Ascending aorta (tissue), 2 donors: Measurements from ENCODE around the gene PROSER2. TPM values are rescaled to one million over a fixed set of nuclear protein-coding genes. Genes with fewer than 3 reads are reported as not detected.
"Not testable (repeated sequence)": the region's sequence is repeated elsewhere in the genome, so short reads cannot be mapped to it uniquely, and the experiment has no call there.

ENCODE experiments used
- DNase-seq, 2 donors: peaks; one replicate each; pipeline ENCODE4 v3.0.0-alpha.2; 2019; ENCODE audit warnings: low spot score in 2 of 2
- H3K27ac ChIP-seq, 2 donors: fragments of 200-600 bp; sonication (generic); one replicate each; pipeline ENCODE4 v1.5.1; 2016 to 2017; ENCODE audit warnings: mild to moderate bottlenecking in 1 of 2
- H3K27me3 ChIP-seq: fragments of 200-600 bp; sonication (generic); one replicate; pipeline ENCODE4 v1.5.1; 2017
- H3K36me3 ChIP-seq, 2 donors: fragments of 200-600 bp; sonication (generic); one replicate each; pipeline ENCODE4 v1.5.1; 2016
- H3K4me1 ChIP-seq, 2 donors: fragments of 200-600 bp; sonication (generic); one replicate each; pipeline ENCODE4 v1.5.1; 2016 to 2017; ENCODE audit warnings: mild to moderate bottlenecking in 1 of 2
- H3K4me3 ChIP-seq, 2 donors: fragments of 200-600 bp; sonication (generic); one replicate each; pipeline ENCODE4 v1.5.1; 2016 to 2017; ENCODE audit warnings: mild to moderate bottlenecking in 1 of 2
- H3K9me3 ChIP-seq, 2 donors: fragments of 200-600 bp; sonication (generic); one replicate each; pipeline ENCODE4 v1.5.1; 2016
- CTCF ChIP-seq, 3 experiments: fragments of 200-600 bp in 2 of 3; fragments of 450-650 bp in 1 of 3; sonication (generic) in 2 of 3; IDR thresholded peaks; one replicate each; pipeline ENCODE4 v1.5.1; 2016 to 2019; ENCODE audit warnings: antibody characterized with exemption in 3 of 3, mild to moderate bottlenecking in 1 of 3, moderate library complexity in 1 of 3
- intact Hi-C: fragments of 100-400 bp; cut with DNase I; formaldehyde crosslinking; loops from one replicate; pipeline ENCODE4 v1.15.1; 2023
- total RNA-seq: library from RNA; depleted of rRNA; stranded (reverse); fragments of >200 nt; gene quantifications from one replicate; pipeline ENCODE4 v1.1.0, GENCODE V29; 2016

Gene PROSER2
- total RNA-seq, 1 donor from 2014 or later: 4.8 TPM

GRCh38 chr10:11845113-11845512, 22.0 kb downstream of the PROSER2 start:
- Histone ChIP-seq H3K4me3 (no peak overlapping the region), H3K9me3 (no peaks in the 10 kb centered on the region)

GRCh38 chr10:11846542-11846941, 23.4 kb downstream of the PROSER2 start:
- Histone ChIP-seq H3K4me1 (no peaks in the 10 kb centered on the region), H3K4me3 (no peak overlapping the region), H3K9me3 (no peaks in the 10 kb centered on the region), H3K36me3 (peaks cover 2 to 12% of the 10 kb centered on the region in 2 donors), H3K27me3 (no peaks in the 10 kb centered on the region), H3K27ac (no peak overlapping the region)
- TF ChIP-seq CTCF (IDR thresholded peaks at IDR 0.05): no peak
- intact Hi-C loops: no loop called here
- no peak for DNase-seq

More at GRCh38 chr10:11845113-11845512, 22.0 kb downstream of the PROSER2 start:
- intact Hi-C loops: no loop called here
- no peak for DNase-seq
- no peak overlapping the region for H3K27ac ChIP-seq
- no peaks in the 10 kb centered on the region for H3K27me3 ChIP-seq
- H3K4me1 ChIP-seq: no peaks in the 10 kb centered on the region
- peaks cover 0 to 7% of the 10 kb centered on the region in 2 donors for H3K36me3 ChIP-seq
- TF ChIP-seq CTCF (IDR thresholded peaks at IDR 0.05): no peak

GRCh38 chr10:11849277-11849676, 26.1 kb downstream of the PROSER2 start:
- Histone ChIP-seq H3K4me1 (no peaks in the 10 kb centered on the region), H3K36me3 (peaks cover 2 to 34% of the 10 kb centered on the region in 2 donors), H3K27me3 (no peaks in the 10 kb centered on the region), H3K9me3 (no peaks in the 10 kb centered on the region), H3K4me3 (no peak overlapping the region), H3K27ac (no peak overlapping the region)
- intact Hi-C loops: no loop called here
- TF ChIP-seq CTCF (IDR thresholded peaks at IDR 0.05): no peak
- no peak for DNase-seq

- Histone ChIP-seq H3K9me3 (no peaks in the 10 kb centered on the region), H3K27me3 (no peaks in the 10 kb centered on the region), H3K4me3 (no peak overlapping the region), H3K36me3 (peaks cover 2 to 34% of the 10 kb centered on the region in 2 donors), H3K4me1 (no peaks in the 10 kb centered on the region), H3K27ac (no peak overlapping the region)
- no peak for TF ChIP-seq CTCF (IDR thresholded peaks at IDR 0.05)
- intact Hi-C loops: no loop called here
- no peak for DNase-seq
These were observed 26.8 kb downstream of the PROSER2 start for GRCh38 chr10:11849911-11850310.

- no peak for DNase-seq
- intact Hi-C loops: no loop called here
- Histone ChIP-seq H3K36me3 (peaks cover 2 to 39% of the 10 kb centered on the region in 2 donors), H3K27ac (no peak overlapping the region), H3K27me3 (no peaks in the 10 kb centered on the region), H3K4me3 (no peak overlapping the region), H3K9me3 (no peaks in the 10 kb centered on the region), H3K4me1 (no peaks in the 10 kb centered on the region)
- TF ChIP-seq CTCF (IDR thresholded peaks at IDR 0.05): no peak
These were observed 28.8 kb downstream of the PROSER2 start for GRCh38 chr10:11851910-11852309.

- H3K27ac ChIP-seq, H3K4me3 ChIP-seq, H3K4me1 ChIP-seq, DNase-seq, intact Hi-C loops, H3K9me3 ChIP-seq, H3K27me3 ChIP-seq: not testable (repeated sequence)
- H3K36me3 ChIP-seq: peaks cover 2 to 39% of the 10 kb centered on the region in 2 donors
These were observed 29.5 kb downstream of the PROSER2 start for GRCh38 chr10:11852637-11853036.
